HepG2 (cell line): ENCODE data around the gene LMF2. TPM values are rescaled to one million over a fixed set of nuclear protein-coding genes. Genes with fewer than 3 reads are reported as not detected.
A peak's percentile ranks its signal among the peaks of the same experiment; 100 is the strongest.

Source experiments
- ARID2 ChIP-seq: sonication (generic); formaldehyde crosslinking; IDR thresholded peaks from 2 replicates; pipeline ENCODE4 v1.8.1; 2022; ENCODE audit warnings: mild to moderate bottlenecking, missing genetic modification reagents, borderline replicate concordance
- ATF7-NPFF ChIP-seq: sonication (generic); formaldehyde crosslinking; IDR thresholded peaks from 2 replicates; pipeline ENCODE4 v1.8.1; 2023; ENCODE audit warnings: mild to moderate bottlenecking, low read depth, missing genetic modification reagents, moderate library complexity
- BORCS8-MEF2B ChIP-seq: sonication (generic); formaldehyde crosslinking; IDR thresholded peaks from 2 replicates; pipeline ENCODE4 v1.8.0; 2022; ENCODE audit warnings: mild to moderate bottlenecking, missing genetic modification reagents
- CCDC6 ChIP-seq: sonication (generic); formaldehyde crosslinking; IDR thresholded peaks from 2 replicates; pipeline ENCODE4 v1.8.1; 2022; ENCODE audit warnings: mild to moderate bottlenecking, missing genetic modification reagents, moderate library complexity
- DMAP1 ChIP-seq: IDR thresholded peaks from 2 replicates; pipeline ENCODE4 v1.6.1; 2016
- ELF1 ChIP-seq: sonication (generic); formaldehyde crosslinking; IDR thresholded peaks from 2 replicates; pipeline ENCODE4 v1.4.0; 2020; ENCODE audit warnings: missing genetic modification reagents
- FIP1L1 ChIP-seq: fragments of 200-400 bp; formaldehyde crosslinking; IDR thresholded peaks from 2 replicates; pipeline ENCODE4 v1.6.1; 2018; ENCODE audit warnings: low read depth, mild to moderate bottlenecking, low read length, moderate library complexity, borderline replicate concordance; ENCODE audit not compliant: insufficient read depth
- GATAD2A ChIP-seq: IDR thresholded peaks from 2 replicates; pipeline ENCODE4 v1.6.1; 2016
- LCORL ChIP-seq, 2 experiments: fragments of 450-650 bp in 1 of 2; sonication (generic) in 1 of 2; formaldehyde crosslinking in 1 of 2; IDR thresholded peaks; 2 replicates each; pipeline versions ENCODE4 v1.5.0 to v1.6.1; 2017 to 2020; ENCODE audit warnings: antibody characterized with exemption in 1 of 2, missing genetic modification reagents in 1 of 2
- MAFG ChIP-seq: sonication (generic); formaldehyde crosslinking; IDR thresholded peaks from 2 replicates; pipeline ENCODE4 v1.5.1; 2020; ENCODE audit warnings: mild to moderate bottlenecking, missing genetic modification reagents
- PHF20 ChIP-seq: sonication (generic); formaldehyde crosslinking; IDR thresholded peaks from 2 replicates; pipeline ENCODE4 v1.5.0; 2020; ENCODE audit warnings: mild to moderate bottlenecking, missing genetic modification reagents
- POLR2AphosphoS2 ChIP-seq: IDR thresholded peaks from 2 replicates; pipeline ENCODE4 v1.6.1; 2011; ENCODE audit warnings: low read depth, low read length, improper control_type of control experiment
- RELA ChIP-seq: sonication (generic); formaldehyde crosslinking; IDR thresholded peaks from 2 replicates; pipeline ENCODE4 v1.4.0; 2020; ENCODE audit warnings: missing genetic modification reagents
- TSC22D2 ChIP-seq: sonication (generic); formaldehyde crosslinking; IDR thresholded peaks from 2 replicates; pipeline ENCODE4 v1.5.1; 2020; ENCODE audit warnings: missing genetic modification reagents, mild to moderate bottlenecking, borderline replicate concordance
- ZFP41 ChIP-seq: sonication (generic); formaldehyde crosslinking; IDR thresholded peaks from 2 replicates; pipeline ENCODE4 v1.4.0; 2020; ENCODE audit warnings: mild to moderate bottlenecking, missing genetic modification reagents, borderline replicate concordance
- ZFX ChIP-seq: sonication (generic); formaldehyde crosslinking; IDR thresholded peaks from 2 replicates; pipeline ENCODE4 v1.4.0; 2020; ENCODE audit warnings: mild to moderate bottlenecking, low read depth, missing genetic modification reagents, moderate library complexity
- ZNF33A ChIP-seq: sonication (generic); formaldehyde crosslinking; IDR thresholded peaks from 2 replicates; pipeline ENCODE4 v1.5.1; 2020; ENCODE audit warnings: missing genetic modification reagents, mild to moderate bottlenecking, moderate library complexity, borderline replicate concordance
- ZNF496 ChIP-seq: sonication (generic); formaldehyde crosslinking; IDR thresholded peaks from 2 replicates; pipeline ENCODE4 v1.8.1; 2023; ENCODE audit warnings: mild to moderate bottlenecking, moderate library complexity, missing genetic modification reagents; ENCODE audit not compliant: insufficient replicate concordance
- ZNF616 ChIP-seq: sonication (generic); formaldehyde crosslinking; IDR thresholded peaks from 2 replicates; pipeline ENCODE4 v1.5.0; 2020; ENCODE audit warnings: low read depth, mild to moderate bottlenecking, missing genetic modification reagents
- ZNF737 ChIP-seq: sonication (generic); formaldehyde crosslinking; IDR thresholded peaks from 2 replicates; pipeline ENCODE4 v1.5.0; 2020; ENCODE audit warnings: missing genetic modification reagents, mild to moderate bottlenecking, borderline replicate concordance
- ZSCAN20 ChIP-seq: sonication (generic); formaldehyde crosslinking; IDR thresholded peaks from 2 replicates; pipeline ENCODE4 v1.4.0; 2020; ENCODE audit warnings: missing genetic modification reagents, mild to moderate bottlenecking, borderline replicate concordance
- ZZZ3 ChIP-seq: sonication (generic); formaldehyde crosslinking; IDR thresholded peaks from 2 replicates; pipeline ENCODE4 v1.4.0; 2020; ENCODE audit warnings: missing genetic modification reagents, mild to moderate bottlenecking, borderline replicate concordance
- polyA plus RNA-seq, 8 experiments: library from polyadenylated mRNA; depleted of rRNA in 3 of 8; stranded (reverse) in 7 of 8; unstranded in 1 of 8; fragments of >200 nt; fragmentation: Illumina TruSeq in 4 of 8; extraction: Trizol in 4 of 8; gene quantifications; 2 replicates each; pipeline versions ENCODE4 v1.2.1 to v1.2.3, GENCODE V29; 2011 to 2016; ENCODE audit warnings: low read depth in 4 of 8, missing spikeins in 1 of 8, mixed read lengths in 1 of 8; ENCODE audit not compliant: insufficient read depth in 1 of 8
- total RNA-seq, 5 experiments: library from RNA; depleted of rRNA; stranded (reverse); fragments of >200 nt; fragmentation: Illumina TruSeq; extraction: Trizol; gene quantifications; 2 replicates each; pipeline ENCODE4 v1.2.3, GENCODE V29; 2016; ENCODE audit warnings: low read depth in 1 of 5
- TF ChIP-seq, protein P1 (sequence below): sonication (generic); formaldehyde crosslinking; conservative IDR thresholded peaks from 2 replicates; pipeline ENCODE4 v1.4.0; 2020; ENCODE audit warnings: missing genetic modification reagents
- TF ChIP-seq, protein P2 (sequence below): sonication (generic); formaldehyde crosslinking; IDR thresholded peaks from 2 replicates; pipeline ENCODE4 v1.4.0; 2020; ENCODE audit warnings: missing genetic modification reagents, borderline replicate concordance

The LMF2 gene
- total and polyA plus RNA-seq, 2 of the 13 experiments (the other 11 are each of a cell fraction or from before 2014, with no cell fraction given), result 23.3 to 30.6 TPM

DNA sequence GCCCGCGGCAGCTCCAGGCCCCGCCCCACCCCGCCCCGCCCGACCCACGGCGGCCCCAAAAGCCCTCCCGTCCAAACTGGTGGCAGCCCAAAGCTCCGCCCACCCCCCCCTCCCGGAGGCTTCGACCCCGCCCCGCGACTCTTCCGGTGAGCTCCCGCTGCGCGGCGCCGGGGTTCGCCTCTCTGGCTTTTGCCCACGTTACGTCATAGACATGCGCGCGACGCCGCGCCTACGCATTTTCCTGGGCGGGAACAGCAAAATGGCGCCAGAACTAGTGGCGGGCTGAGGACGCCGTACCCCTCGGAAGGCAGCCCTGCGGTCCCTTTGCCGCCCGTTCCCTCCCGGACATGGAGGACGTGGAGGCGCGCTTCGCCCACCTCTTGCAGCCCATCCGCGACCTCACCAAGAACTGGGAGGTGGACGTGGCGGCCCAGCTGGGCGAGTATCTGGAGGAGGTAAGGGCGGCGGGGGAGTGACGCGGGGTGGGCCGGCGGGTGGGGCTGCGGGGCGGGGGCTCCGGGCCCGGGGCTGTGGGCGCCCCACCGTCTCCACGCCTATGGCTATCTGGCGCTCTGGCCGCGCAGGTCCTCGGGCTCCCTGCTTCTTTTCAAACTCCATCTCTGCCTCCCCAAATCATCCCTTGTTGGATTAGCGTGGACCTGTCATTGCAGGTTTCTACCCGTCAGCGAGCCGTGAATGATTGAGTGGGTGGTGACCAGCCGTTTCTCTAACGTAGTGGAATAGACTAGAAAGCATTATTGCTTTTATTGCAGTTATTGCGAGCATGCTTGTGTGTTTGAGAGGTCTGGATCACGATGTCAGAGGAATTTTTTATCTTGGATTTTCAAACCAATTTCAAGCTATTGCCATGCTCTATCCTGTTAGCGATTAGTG, 736 bp upstream of the LMF2 start, which contains the start of gene NCAPH2 (continued):
- 0 out of 2 replicates have a peak, but pooled peaks have one; percentile 20 for TF ChIP-seq RELA (CRISPR knock-in tag)
- peak; percentile 43; the same call in 1 of the 2 replicates for TF ChIP-seq TSC22D2 (CRISPR knock-in tag)
- no peak for TF ChIP-seq POLR2AphosphoS2
- TF ChIP-seq, protein P1, sequence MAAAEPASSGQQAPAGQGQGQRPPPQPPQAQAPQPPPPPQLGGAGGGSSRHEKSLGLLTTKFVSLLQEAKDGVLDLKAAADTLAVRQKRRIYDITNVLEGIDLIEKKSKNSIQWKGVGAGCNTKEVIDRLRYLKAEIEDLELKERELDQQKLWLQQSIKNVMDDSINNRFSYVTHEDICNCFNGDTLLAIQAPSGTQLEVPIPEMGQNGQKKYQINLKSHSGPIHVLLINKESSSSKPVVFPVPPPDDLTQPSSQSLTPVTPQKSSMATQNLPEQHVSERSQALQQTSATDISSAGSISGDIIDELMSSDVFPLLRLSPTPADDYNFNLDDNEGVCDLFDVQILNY (CRISPR knock-in tag), result peak; percentile 97
- TF ChIP-seq GATAD2A (CRISPR knock-in tag), result peak; percentile 23; the same call in 1 of the 2 replicates
- TF ChIP-seq ZFX, result peak; percentile 66
- TF ChIP-seq ZNF616 (CRISPR knock-in tag), result no peak
- no peak for TF ChIP-seq FIP1L1
- no peak for TF ChIP-seq ARID2
- TF ChIP-seq ZNF33A (CRISPR knock-in tag), result no peak
- TF ChIP-seq DMAP1 (CRISPR knock-in tag), result peak; percentile 64
- no peak; the same call in 1 of the 2 replicates for TF ChIP-seq ZZZ3 (CRISPR knock-in tag)
- no peak for TF ChIP-seq ZNF496 (CRISPR knock-in tag)
- no peak for TF ChIP-seq ZNF737 (CRISPR knock-in tag)
- no peak for TF ChIP-seq LCORL (IDR thresholded peaks at IDR 0.05)
- TF ChIP-seq LCORL (CRISPR knock-in tag; IDR thresholded peaks at IDR 0.05), result peak; percentile 22; the same call in 1 of the 2 replicates
- no peak for TF ChIP-seq MAFG (CRISPR knock-in tag)
- TF ChIP-seq ATF7-NPFF (CRISPR knock-in tag), result 0 out of 2 replicates have a peak, but pooled peaks have one; percentile 30
- no peak for TF ChIP-seq ZFP41 (CRISPR knock-in tag)
- TF ChIP-seq PHF20 (CRISPR knock-in tag), result peak; percentile 91
- TF ChIP-seq, protein P2, sequence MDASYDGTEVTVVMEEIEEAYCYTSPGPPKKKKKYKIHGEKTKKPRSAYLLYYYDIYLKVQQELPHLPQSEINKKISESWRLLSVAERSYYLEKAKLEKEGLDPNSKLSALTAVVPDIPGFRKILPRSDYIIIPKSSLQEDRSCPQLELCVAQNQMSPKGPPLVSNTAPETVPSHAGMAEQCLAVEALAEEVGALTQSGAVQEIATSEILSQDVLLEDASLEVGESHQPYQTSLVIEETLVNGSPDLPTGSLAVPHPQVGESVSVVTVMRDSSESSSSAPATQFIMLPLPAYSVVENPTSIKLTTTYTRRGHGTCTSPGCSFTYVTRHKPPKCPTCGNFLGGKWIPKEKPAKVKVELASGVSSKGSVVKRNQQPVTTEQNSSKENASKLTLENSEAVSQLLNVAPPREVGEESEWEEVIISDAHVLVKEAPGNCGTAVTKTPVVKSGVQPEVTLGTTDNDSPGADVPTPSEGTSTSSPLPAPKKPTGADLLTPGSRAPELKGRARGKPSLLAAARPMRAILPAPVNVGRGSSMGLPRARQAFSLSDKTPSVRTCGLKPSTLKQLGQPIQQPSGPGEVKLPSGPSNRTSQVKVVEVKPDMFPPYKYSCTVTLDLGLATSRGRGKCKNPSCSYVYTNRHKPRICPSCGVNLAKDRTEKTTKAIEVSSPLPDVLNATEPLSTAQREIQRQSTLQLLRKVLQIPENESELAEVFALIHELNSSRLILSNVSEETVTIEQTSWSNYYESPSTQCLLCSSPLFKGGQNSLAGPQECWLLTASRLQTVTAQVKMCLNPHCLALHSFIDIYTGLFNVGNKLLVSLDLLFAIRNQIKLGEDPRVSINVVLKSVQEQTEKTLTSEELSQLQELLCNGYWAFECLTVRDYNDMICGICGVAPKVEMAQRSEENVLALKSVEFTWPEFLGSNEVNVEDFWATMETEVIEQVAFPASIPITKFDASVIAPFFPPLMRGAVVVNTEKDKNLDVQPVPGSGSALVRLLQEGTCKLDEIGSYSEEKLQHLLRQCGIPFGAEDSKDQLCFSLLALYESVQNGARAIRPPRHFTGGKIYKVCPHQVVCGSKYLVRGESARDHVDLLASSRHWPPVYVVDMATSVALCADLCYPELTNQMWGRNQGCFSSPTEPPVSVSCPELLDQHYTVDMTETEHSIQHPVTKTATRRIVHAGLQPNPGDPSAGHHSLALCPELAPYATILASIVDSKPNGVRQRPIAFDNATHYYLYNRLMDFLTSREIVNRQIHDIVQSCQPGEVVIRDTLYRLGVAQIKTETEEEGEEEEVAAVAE (CRISPR knock-in tag), result peak; percentile 74; the same call in 1 of the 2 replicates
- TF ChIP-seq ZSCAN20 (CRISPR knock-in tag), result no peak
- TF ChIP-seq BORCS8-MEF2B (CRISPR knock-in tag), result peak; percentile 77; the same call in 1 of the 2 replicates
- peak; percentile 81 for TF ChIP-seq ELF1
- TF ChIP-seq CCDC6 (CRISPR knock-in tag), result peak; percentile 64; the same call in 1 of the 2 replicates
